Measurements from ENCODE around the gene NECTIN1. TPM values are rescaled to one million over a fixed set of nuclear protein-coding genes. Genes with fewer than 3 reads are reported as not detected.

NECTIN1 gene
- total RNA-seq, 1 donor from 2014 or later, result 19.5 TPM

DNA sequence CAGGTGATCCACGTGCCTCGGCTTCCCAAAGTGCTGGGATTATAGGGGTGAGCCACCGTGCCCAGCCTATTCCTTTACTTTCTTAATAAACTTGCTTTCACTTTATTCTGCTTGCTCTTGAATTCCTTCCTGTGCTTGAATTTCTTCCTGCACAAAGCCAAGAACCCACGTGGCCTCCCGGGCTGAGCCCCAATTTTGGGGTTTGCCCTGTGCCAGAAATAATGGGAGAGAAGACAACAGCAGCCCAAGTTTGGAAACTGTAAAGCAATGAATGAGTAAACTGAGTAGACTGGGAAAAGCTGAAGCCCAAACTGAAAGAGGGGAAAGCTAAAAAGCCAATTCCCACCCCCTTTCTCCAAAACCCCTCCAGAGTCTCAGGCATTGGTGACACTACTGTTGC lies 136.4 kb downstream of the NECTIN1 start:
- peaks cover 11% of the 10 kb centered on the region for H3K4me1 ChIP-seq
- no peak for TF ChIP-seq EZH2 (IDR thresholded peaks at IDR 0.05)
- TF ChIP-seq, protein P1, sequence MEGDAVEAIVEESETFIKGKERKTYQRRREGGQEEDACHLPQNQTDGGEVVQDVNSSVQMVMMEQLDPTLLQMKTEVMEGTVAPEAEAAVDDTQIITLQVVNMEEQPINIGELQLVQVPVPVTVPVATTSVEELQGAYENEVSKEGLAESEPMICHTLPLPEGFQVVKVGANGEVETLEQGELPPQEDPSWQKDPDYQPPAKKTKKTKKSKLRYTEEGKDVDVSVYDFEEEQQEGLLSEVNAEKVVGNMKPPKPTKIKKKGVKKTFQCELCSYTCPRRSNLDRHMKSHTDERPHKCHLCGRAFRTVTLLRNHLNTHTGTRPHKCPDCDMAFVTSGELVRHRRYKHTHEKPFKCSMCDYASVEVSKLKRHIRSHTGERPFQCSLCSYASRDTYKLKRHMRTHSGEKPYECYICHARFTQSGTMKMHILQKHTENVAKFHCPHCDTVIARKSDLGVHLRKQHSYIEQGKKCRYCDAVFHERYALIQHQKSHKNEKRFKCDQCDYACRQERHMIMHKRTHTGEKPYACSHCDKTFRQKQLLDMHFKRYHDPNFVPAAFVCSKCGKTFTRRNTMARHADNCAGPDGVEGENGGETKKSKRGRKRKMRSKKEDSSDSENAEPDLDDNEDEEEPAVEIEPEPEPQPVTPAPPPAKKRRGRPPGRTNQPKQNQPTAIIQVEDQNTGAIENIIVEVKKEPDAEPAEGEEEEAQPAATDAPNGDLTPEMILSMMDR (IDR thresholded peaks at IDR 0.05), result no peak
- TF ChIP-seq EZH2phosphoT487 (IDR thresholded peaks at IDR 0.05), result no peak
- H3K4me2 ChIP-seq, result no peak overlapping the region
- Mint-ChIP-seq H3K27ac (peak overlapping the region; percentile 58), H3K27me3 (ENCODE audit: insufficient read depth, low read depth) (peaks cover 10% of the 10 kb centered on the region), H3K36me3 (no peaks in the 10 kb centered on the region), H3K4me1 (peaks cover 47% of the 10 kb centered on the region), H3K4me3 (no peak overlapping the region), H3K9me3 (peaks cover 2% of the 10 kb centered on the region)
- no peaks in the 10 kb centered on the region for H4K20me1 ChIP-seq (ENCODE audit: low read depth)
- no peaks in the 10 kb centered on the region for H3K27me3 ChIP-seq
- DNase-seq (ENCODE audit: low spot score), result no peak
- no peak overlapping the region for H3K27ac ChIP-seq
- no peaks in the 10 kb centered on the region for H3K79me2 ChIP-seq (ENCODE audit: low read depth)
- no peaks in the 10 kb centered on the region for H3K36me3 ChIP-seq
- H3K9me3 ChIP-seq (ENCODE audit: low read depth), result no peaks in the 10 kb centered on the region
- no peak overlapping the region for H2AFZ ChIP-seq (replicated peaks)
- no peak overlapping the region for H3K9ac ChIP-seq
- H3F3A ChIP-seq (ENCODE audit: low read depth), result no peaks in the 10 kb centered on the region
- H3K4me3 ChIP-seq, result no peak overlapping the region

- Histone ChIP-seq H3K79me2 (ENCODE audit: low read depth) (no peaks in the 10 kb centered on the region), H4K20me1 (ENCODE audit: low read depth) (no peaks in the 10 kb centered on the region), H3F3A (ENCODE audit: low read depth) (no peaks in the 10 kb centered on the region), H3K9me3 (ENCODE audit: low read depth) (no peaks in the 10 kb centered on the region), H3K4me1 (peaks cover 11% of the 10 kb centered on the region), H3K27me3 (peaks cover 2% of the 10 kb centered on the region), H3K36me3 (no peaks in the 10 kb centered on the region), H3K9ac (no peak overlapping the region), H2AFZ (replicated peaks) (no peak overlapping the region), H3K4me3 (no peak overlapping the region), H3K4me2 (no peak overlapping the region), H3K27ac (no peak overlapping the region)
- no peaks in the 10 kb centered on the region for H3K36me3 Mint-ChIP-seq
- TF ChIP-seq EZH2 (IDR thresholded peaks at IDR 0.05) (no peak), EZH2phosphoT487 (IDR thresholded peaks at IDR 0.05) (no peak)
- TF ChIP-seq, protein P1 (IDR thresholded peaks at IDR 0.05), result no peak
- DNase-seq (ENCODE audit: low spot score), result no peak
- peaks cover 2% of the 10 kb centered on the region for H3K9me3 Mint-ChIP-seq
- no peak overlapping the region for H3K4me3 Mint-ChIP-seq
- H3K27ac Mint-ChIP-seq, result no peak overlapping the region
- H3K4me1 Mint-ChIP-seq, result peaks cover 43% of the 10 kb centered on the region
- peaks cover 10% of the 10 kb centered on the region for H3K27me3 Mint-ChIP-seq (ENCODE audit: insufficient read depth, low read depth)
These were observed 137.1 kb downstream of the NECTIN1 start for GRCh38 chr11:119591836-119592310.

GRCh38 chr11:119590651-119591351 lies 138.2 kb downstream of the NECTIN1 start:
- Histone ChIP-seq H3K4me3 (no peak overlapping the region), H3K4me1 (peaks cover 11% of the 10 kb centered on the region), H3K27me3 (peaks cover 12% of the 10 kb centered on the region), H3K9me3 (ENCODE audit: low read depth) (no peaks in the 10 kb centered on the region), H3K9ac (no peak overlapping the region), H2AFZ (replicated peaks) (no peak overlapping the region), H3K36me3 (no peaks in the 10 kb centered on the region), H3F3A (ENCODE audit: low read depth) (peaks cover 2% of the 10 kb centered on the region), H3K4me2 (no peak overlapping the region), H3K79me2 (ENCODE audit: low read depth) (no peaks in the 10 kb centered on the region), H4K20me1 (ENCODE audit: low read depth) (no peaks in the 10 kb centered on the region), H3K27ac (no peak overlapping the region)
- H3K9me3 Mint-ChIP-seq, result peaks cover 4% of the 10 kb centered on the region
- peaks cover 46% of the 10 kb centered on the region for H3K4me1 Mint-ChIP-seq
- no peak overlapping the region for H3K4me3 Mint-ChIP-seq
- DNase-seq (ENCODE audit: low spot score), result peak; percentile 58
- TF ChIP-seq EZH2 (IDR thresholded peaks at IDR 0.05) (no peak), EZH2phosphoT487 (IDR thresholded peaks at IDR 0.05) (no peak)
- TF ChIP-seq, protein P1 (IDR thresholded peaks at IDR 0.05), result no peak
- H3K27ac Mint-ChIP-seq, result peak overlapping the region; percentile 16
- no peaks in the 10 kb centered on the region for H3K36me3 Mint-ChIP-seq
- peaks cover 10% of the 10 kb centered on the region for H3K27me3 Mint-ChIP-seq (ENCODE audit: insufficient read depth, low read depth)

Measured in neural progenitor cell (in vitro differentiated cells).